ENCODE results near the gene CCDC15.

The CCDC15 gene

DNA sequence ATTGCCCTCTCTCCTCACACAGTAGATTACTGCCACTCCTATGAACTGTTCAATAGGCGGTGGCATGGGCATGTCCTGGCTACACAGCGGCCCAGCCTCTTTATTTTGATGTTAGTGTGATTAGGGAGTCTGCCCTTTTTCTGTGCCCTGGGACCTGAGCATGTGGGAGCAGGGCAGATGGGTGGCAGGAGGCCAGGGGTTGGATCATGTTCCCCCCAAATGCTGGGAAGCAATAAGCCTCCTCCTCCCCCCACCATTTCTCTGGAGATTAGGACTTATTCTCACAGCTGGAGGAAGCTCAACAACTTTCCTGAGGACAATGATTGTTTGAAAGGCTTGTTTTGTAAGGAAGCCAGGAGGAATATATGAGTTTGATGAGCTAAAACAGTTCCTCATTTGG lies 34.1 kb upstream of the CCDC15 start:
- Histone ChIP-seq H4K20me1 (ENCODE audit: insufficient read depth, low read length) (no peaks in the 10 kb centered on the region), H3K9me3 (ENCODE audit: low read length) (no peaks in the 10 kb centered on the region), H3K27me3 (ENCODE audit: insufficient read depth, low read length) (no peaks in the 10 kb centered on the region), H3K36me3 (ENCODE audit: insufficient read depth, low read length) (no peaks in the 10 kb centered on the region), H2AFZ (ENCODE audit: low read length) (no peak overlapping the region), H3K4me3 (ENCODE audit: low read depth, low read length, poor library complexity, severe bottlenecking) (no peak overlapping the region), H3K9me2 (ENCODE audit: low read depth, low read length) (no peaks in the 10 kb centered on the region), H3F3A (ENCODE audit: insufficient read depth, low read length) (no peaks in the 10 kb centered on the region), H3K27ac (ENCODE audit: low read depth, low read length, poor library complexity, severe bottlenecking) (no peak overlapping the region), H3K79me2 (ENCODE audit: insufficient read depth, low read length) (no peaks in the 10 kb centered on the region), H3K4me2 (ENCODE audit: low read length) (no peak overlapping the region), H3K9ac (ENCODE audit: low read length) (no peak overlapping the region), H3K4me1 (ENCODE audit: insufficient read depth, low read length, severe bottlenecking) (no peaks in the 10 kb centered on the region)
- TF ChIP-seq, protein P1, sequence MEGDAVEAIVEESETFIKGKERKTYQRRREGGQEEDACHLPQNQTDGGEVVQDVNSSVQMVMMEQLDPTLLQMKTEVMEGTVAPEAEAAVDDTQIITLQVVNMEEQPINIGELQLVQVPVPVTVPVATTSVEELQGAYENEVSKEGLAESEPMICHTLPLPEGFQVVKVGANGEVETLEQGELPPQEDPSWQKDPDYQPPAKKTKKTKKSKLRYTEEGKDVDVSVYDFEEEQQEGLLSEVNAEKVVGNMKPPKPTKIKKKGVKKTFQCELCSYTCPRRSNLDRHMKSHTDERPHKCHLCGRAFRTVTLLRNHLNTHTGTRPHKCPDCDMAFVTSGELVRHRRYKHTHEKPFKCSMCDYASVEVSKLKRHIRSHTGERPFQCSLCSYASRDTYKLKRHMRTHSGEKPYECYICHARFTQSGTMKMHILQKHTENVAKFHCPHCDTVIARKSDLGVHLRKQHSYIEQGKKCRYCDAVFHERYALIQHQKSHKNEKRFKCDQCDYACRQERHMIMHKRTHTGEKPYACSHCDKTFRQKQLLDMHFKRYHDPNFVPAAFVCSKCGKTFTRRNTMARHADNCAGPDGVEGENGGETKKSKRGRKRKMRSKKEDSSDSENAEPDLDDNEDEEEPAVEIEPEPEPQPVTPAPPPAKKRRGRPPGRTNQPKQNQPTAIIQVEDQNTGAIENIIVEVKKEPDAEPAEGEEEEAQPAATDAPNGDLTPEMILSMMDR (IDR thresholded peaks at IDR 0.05; ENCODE audit: low read length), result no peak
- no peak for TF ChIP-seq EZH2 (IDR thresholded peaks at IDR 0.05; ENCODE audit: borderline replicate concordance, low read length)

GRCh38 chr11:124920356-124920755 lies 33.6 kb upstream of the CCDC15 start:
- no peaks in the 10 kb centered on the region for H3K4me1 ChIP-seq (ENCODE audit: insufficient read depth, low read length, severe bottlenecking)
- H3K9me2 ChIP-seq (ENCODE audit: low read depth, low read length), result no peaks in the 10 kb centered on the region
- H3F3A ChIP-seq (ENCODE audit: insufficient read depth, low read length), result no peaks in the 10 kb centered on the region
- H2AFZ ChIP-seq (ENCODE audit: low read length), result no peak overlapping the region
- no peaks in the 10 kb centered on the region for H3K36me3 ChIP-seq (ENCODE audit: insufficient read depth, low read length)
- H4K20me1 ChIP-seq (ENCODE audit: insufficient read depth, low read length), result no peaks in the 10 kb centered on the region
- H3K4me2 ChIP-seq (ENCODE audit: low read length), result no peak overlapping the region
- no peaks in the 10 kb centered on the region for H3K79me2 ChIP-seq (ENCODE audit: insufficient read depth, low read length)
- H3K4me3 ChIP-seq (ENCODE audit: low read depth, low read length, poor library complexity, severe bottlenecking), result no peak overlapping the region
- no peaks in the 10 kb centered on the region for H3K9me3 ChIP-seq (ENCODE audit: low read length)
- no peak overlapping the region for H3K9ac ChIP-seq (ENCODE audit: low read length)
- no peak overlapping the region for H3K27ac ChIP-seq (ENCODE audit: low read depth, low read length, poor library complexity, severe bottlenecking)
- no peak for TF ChIP-seq EZH2 (IDR thresholded peaks at IDR 0.05; ENCODE audit: borderline replicate concordance, low read length)
- TF ChIP-seq, protein P1 (IDR thresholded peaks at IDR 0.05; ENCODE audit: low read length), result no peak
- no peaks in the 10 kb centered on the region for H3K27me3 ChIP-seq (ENCODE audit: insufficient read depth, low read length)

DNA sequence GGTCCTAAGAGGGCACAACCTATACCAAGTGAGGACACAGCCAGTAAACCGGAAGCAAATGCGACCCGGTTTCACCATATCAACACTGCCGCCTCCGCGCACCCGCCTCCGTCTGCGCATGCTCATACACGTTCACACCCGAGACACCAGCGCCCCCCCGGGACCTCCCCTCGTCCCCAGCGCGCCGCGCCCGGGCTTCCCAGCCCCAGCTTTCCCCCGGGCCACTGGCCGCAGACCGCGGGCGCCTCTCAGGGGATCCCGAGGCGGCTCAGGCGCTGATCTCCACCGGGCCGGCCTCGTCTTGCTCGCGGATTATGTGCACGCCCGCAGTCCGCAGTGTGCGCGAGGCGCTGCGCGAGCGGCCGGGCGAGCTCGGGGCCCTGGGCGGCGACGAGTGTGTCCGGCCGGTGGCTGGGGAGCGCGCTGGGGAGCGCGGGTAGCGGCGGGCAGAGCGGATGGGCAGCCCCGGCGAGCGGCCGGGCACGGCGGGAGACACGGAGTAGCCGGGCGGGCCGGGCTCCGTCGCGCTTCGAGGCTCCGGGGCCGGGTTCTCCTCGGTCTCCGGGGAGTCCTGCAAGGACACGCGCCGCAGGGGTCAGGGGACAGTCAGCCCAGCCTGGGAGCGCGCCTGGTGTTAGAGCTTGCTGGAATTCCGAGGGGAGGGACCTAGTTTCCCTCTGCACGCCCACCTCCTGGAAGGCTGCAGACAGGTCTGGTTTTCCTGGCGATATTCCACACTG lies 33.0 kb upstream of the CCDC15 start:
- Histone ChIP-seq H3K9ac (ENCODE audit: low read length) (no peak overlapping the region), H3K36me3 (ENCODE audit: insufficient read depth, low read length) (no peaks in the 10 kb centered on the region), H3K9me3 (ENCODE audit: low read length) (no peaks in the 10 kb centered on the region), H3K27me3 (ENCODE audit: insufficient read depth, low read length) (no peaks in the 10 kb centered on the region), H3K4me2 (ENCODE audit: low read length) (no peak overlapping the region), H3K27ac (ENCODE audit: low read depth, low read length, poor library complexity, severe bottlenecking) (no peak overlapping the region), H3K4me1 (ENCODE audit: insufficient read depth, low read length, severe bottlenecking) (no peaks in the 10 kb centered on the region), H3K79me2 (ENCODE audit: insufficient read depth, low read length) (no peaks in the 10 kb centered on the region), H3F3A (ENCODE audit: insufficient read depth, low read length) (no peaks in the 10 kb centered on the region), H2AFZ (ENCODE audit: low read length) (no peak overlapping the region), H4K20me1 (ENCODE audit: insufficient read depth, low read length) (no peaks in the 10 kb centered on the region), H3K9me2 (ENCODE audit: low read depth, low read length) (no peaks in the 10 kb centered on the region), H3K4me3 (ENCODE audit: low read depth, low read length, poor library complexity, severe bottlenecking) (no peak overlapping the region)
- TF ChIP-seq, protein P1 (IDR thresholded peaks at IDR 0.05; ENCODE audit: low read length), result no peak
- no peak for TF ChIP-seq EZH2 (IDR thresholded peaks at IDR 0.05; ENCODE audit: borderline replicate concordance, low read length)
